ENCODE measurements around the gene RUNX1.

The RUNX1 gene

GRCh38 chr21:35077466-35077865 lies 28.4 kb upstream of the RUNX1 start:
- TF ChIP-seq CTCF (IDR thresholded peaks at IDR 0.05) (no peak), ZFX (IDR thresholded peaks at IDR 0.05; ENCODE audit: borderline replicate concordance) (no peak)
- no peak overlapping the region for H3K27ac ChIP-seq

DNA sequence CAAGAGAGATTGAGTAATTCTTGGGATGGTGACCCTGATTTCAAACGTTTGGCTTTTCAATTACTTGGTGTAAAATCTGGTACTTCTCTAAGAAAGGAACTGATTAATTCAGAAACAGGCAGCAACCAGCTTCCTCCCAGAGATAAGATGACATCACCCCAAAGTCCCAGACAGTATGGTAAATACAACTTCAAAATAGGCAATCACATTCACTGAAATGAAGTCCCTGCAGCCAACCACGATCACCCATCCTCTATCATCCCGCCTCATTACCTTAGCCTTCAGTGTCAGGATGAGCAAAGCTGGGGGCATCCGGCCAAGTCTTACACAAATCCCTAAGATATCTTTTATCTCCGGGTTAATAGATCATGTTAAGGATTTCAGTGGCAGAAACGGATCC lies 26.4 kb upstream of the RUNX1 start:
- no peak overlapping the region for H3K27ac ChIP-seq
- TF ChIP-seq CTCF (IDR thresholded peaks at IDR 0.05), result no peak
- no peak for TF ChIP-seq ZFX (IDR thresholded peaks at IDR 0.05; ENCODE audit: borderline replicate concordance)

GRCh38 chr21:35072960-35073359 lies 23.9 kb upstream of the RUNX1 start:
- no peak for TF ChIP-seq CTCF (IDR thresholded peaks at IDR 0.05)
- TF ChIP-seq ZFX (IDR thresholded peaks at IDR 0.05; ENCODE audit: borderline replicate concordance), result no peak
- H3K27ac ChIP-seq, result no peak overlapping the region

- H3K27ac ChIP-seq, result no peak overlapping the region
- TF ChIP-seq ZFX (IDR thresholded peaks at IDR 0.05; ENCODE audit: borderline replicate concordance), result no peak
- TF ChIP-seq CTCF (IDR thresholded peaks at IDR 0.05), result no peak
Measured at GRCh38 chr21:35072557-35072956, 23.5 kb upstream of the RUNX1 start.

DNA sequence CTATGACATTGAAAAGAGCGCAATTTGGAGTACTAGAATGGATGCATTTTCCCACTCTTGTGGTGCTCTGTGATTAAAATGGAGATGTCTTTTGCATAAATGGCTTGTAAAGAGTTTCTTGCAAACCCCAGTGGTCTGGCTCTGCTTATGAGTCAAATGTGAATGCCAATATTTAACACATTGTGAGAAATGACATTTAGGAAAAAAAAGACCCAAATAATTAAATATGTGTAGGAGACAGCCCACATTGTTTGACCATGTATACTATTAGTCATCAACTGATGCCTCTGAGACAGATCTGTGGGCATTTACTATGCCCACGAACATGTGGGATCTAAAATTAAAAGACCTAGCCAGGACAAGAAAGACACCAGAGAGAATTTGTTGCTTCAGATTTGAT lies 22.2 kb upstream of the RUNX1 start:
- no peak overlapping the region for H3K27ac ChIP-seq
- TF ChIP-seq CTCF (IDR thresholded peaks at IDR 0.05) (no peak), ZFX (IDR thresholded peaks at IDR 0.05; ENCODE audit: borderline replicate concordance) (no peak)

DNA sequence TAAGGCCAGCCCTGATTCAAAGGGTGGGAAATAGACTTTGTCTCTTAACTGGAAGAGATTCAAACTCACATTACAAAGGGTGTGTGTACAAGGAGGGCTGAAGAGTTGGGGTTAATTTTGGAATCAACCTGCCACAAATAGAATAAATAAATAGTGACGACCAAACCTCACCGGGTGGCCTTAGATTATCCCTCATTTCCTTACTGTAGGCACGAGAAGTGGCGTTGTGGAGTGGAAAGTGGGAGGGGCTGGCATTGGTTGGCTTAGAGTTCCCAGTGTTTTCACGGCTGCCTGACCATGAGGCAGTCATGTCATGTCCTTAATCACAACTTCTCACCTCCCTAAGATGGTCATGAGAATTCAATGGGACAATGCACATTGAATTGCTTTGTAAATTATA lies 21.3 kb upstream of the RUNX1 start:
- no peak overlapping the region for H3K27ac ChIP-seq
- TF ChIP-seq CTCF (IDR thresholded peaks at IDR 0.05) (no peak), ZFX (IDR thresholded peaks at IDR 0.05; ENCODE audit: borderline replicate concordance) (no peak)

DNA sequence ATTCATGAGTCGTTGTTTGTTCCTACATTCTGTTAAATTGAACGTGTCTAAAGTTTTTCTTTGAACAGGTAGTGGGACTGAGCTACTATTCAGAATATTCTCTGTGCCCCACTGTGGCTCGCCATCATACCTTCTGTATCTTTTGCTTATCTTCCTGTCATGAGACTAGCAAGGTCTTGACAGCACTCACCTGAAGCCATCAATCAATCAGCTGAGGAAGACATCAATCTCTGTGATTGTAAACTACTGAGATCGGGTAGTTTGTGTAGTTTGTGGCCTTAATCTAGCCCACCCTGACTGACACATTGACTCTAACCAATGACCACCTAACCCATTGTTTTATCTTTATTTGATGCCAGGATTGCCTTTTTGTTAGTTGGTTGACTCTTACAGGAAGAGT lies 17.7 kb upstream of the RUNX1 start:
- TF ChIP-seq CTCF (IDR thresholded peaks at IDR 0.05), result no peak
- TF ChIP-seq ZFX (IDR thresholded peaks at IDR 0.05; ENCODE audit: borderline replicate concordance), result no peak

More for the DNA sequence above, 17.7 kb upstream of the RUNX1 start:
- H3K27ac ChIP-seq, result no peak overlapping the region

Measured in 22Rv1 (cell line).